ENCODE measurements around the gene SH3TC1.

DNA sequence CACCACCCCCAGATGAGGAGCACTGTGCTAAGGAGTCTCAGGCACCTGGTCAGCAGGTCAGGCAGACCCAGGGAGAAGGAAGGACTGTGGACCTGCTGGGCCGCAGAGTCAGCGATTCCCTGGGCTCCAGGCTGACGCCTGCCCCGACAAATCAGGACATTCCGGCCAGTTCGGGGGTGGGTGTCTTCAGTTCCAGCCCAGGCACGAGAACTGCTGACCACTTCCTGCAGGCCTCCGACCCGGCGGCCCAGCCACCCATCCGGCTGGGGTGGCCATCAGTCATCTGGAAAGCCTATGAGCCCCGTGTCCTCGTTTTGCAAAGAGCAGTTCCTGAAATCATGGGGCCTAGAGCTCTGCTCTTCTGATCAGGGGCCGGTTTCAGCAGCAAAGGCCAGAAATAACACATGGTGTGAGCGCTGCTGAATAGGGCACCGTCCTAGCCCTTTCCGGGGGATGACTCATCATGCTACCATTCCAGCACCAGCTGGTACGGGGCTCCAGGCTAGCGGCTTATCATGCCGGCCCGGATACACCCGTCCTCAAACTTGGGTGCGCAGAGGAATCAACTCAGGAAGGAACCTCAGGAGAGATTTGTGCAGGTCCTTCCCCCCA lies 7.8 kb upstream of the SH3TC1 start:
- TF ChIP-seq, protein P1, sequence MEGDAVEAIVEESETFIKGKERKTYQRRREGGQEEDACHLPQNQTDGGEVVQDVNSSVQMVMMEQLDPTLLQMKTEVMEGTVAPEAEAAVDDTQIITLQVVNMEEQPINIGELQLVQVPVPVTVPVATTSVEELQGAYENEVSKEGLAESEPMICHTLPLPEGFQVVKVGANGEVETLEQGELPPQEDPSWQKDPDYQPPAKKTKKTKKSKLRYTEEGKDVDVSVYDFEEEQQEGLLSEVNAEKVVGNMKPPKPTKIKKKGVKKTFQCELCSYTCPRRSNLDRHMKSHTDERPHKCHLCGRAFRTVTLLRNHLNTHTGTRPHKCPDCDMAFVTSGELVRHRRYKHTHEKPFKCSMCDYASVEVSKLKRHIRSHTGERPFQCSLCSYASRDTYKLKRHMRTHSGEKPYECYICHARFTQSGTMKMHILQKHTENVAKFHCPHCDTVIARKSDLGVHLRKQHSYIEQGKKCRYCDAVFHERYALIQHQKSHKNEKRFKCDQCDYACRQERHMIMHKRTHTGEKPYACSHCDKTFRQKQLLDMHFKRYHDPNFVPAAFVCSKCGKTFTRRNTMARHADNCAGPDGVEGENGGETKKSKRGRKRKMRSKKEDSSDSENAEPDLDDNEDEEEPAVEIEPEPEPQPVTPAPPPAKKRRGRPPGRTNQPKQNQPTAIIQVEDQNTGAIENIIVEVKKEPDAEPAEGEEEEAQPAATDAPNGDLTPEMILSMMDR (optimal IDR thresholded peaks at IDR 0.05 in 1 of 3, IDR thresholded peaks at IDR 0.05 in 1 of 3, conservative IDR thresholded peaks at IDR 0.05 in 1 of 3; ENCODE audit: extremely low read depth in 1 of 3, insufficient read depth in 2 of 3, low read length in 3 of 3), result no peak
- no peak for TF ChIP-seq EZH2 (IDR thresholded peaks at IDR 0.05; ENCODE audit: low read length)

Data from keratinocyte (primary cell).